GM10847 (cell line): Measurements from ENCODE around the gene KRT35.

Source experiments
- POLR2A ChIP-seq: IDR thresholded peaks from 2 replicates; pipeline ENCODE4 v1.6.1; 2011; ENCODE audit not compliant: insufficient read length; ENCODE audit errors: extremely low read depth

Gene KRT35

DNA sequence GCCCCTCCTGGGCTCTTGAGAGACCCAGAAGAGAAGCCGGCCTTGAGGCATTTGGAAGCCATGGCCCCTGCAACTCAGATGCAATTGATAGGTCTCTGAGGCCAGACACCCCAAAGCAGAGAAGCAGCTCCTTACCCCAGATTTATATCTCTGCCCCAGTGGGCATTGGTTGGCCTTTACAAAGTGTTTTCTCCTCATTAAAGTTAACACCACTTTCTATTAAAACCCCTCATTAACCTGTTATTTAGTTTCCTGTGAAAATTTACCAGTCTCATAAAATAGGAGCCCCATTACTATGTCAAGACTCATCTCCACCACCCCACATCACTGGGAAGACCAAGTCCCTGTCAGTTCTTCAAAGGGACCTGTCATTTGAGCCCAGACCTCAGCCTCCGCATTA is at the start of gene KRT35:
TSS of gene KRT35 (minus strand) at position 116 of the 400 bp plus-strand sequence. CDS start at position 62, 54 bp downstream.
- no peak for TF ChIP-seq POLR2A

GRCh38 chr17:41530062-41531048 is 49.4 kb upstream of the KRT35 start:
- no peak for TF ChIP-seq POLR2A

DNA sequence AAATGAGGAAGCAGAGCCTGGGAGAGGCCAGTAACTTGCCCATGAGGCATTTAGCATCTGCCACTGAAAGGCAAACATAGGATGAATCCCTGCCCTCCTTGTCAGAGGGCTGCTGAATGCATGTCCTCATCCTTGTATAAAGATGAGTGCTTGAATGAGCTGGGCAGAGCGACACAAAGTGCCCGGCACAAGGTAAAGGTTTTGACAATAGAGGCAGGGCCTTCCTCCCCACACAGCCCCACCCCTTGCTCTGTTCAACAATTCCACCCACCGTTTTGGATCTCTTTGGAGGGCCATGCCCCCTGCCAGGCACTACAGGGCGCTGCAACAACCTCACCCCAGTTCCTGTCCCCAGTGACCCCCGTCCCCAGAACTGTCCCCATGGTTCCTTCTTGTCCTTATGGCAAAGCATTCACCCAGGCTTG is 48.6 kb upstream of the KRT35 start:
- TF ChIP-seq POLR2A, result no peak

GRCh38 chr17:41528959-41529353 is 48.0 kb upstream of the KRT35 start:
- TF ChIP-seq POLR2A, result no peak

- no peak for TF ChIP-seq POLR2A
Measured at GRCh38 chr17:41527063-41528023, 46.4 kb upstream of the KRT35 start.

DNA sequence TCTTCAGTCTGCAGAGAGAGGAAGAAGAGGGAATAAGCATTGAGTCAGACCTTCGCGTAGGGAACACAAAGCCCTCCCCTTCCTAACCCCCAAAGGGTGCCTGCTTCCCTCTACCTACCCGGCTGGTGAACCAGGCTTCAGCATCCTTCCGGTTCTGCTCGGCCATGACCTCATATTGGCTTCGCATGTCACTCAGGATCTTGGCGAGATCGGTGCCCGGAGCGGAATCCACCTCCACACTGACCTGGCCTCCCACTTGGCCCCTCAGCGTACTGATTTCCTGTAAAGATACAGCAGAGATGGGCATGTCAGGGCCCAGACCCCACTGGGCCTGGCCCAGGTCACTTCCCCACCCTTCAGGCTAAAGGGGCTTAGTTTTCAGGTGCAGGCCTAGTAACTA is 43.3 kb upstream of the KRT35 start:
- TF ChIP-seq POLR2A, result no peak

DNA sequence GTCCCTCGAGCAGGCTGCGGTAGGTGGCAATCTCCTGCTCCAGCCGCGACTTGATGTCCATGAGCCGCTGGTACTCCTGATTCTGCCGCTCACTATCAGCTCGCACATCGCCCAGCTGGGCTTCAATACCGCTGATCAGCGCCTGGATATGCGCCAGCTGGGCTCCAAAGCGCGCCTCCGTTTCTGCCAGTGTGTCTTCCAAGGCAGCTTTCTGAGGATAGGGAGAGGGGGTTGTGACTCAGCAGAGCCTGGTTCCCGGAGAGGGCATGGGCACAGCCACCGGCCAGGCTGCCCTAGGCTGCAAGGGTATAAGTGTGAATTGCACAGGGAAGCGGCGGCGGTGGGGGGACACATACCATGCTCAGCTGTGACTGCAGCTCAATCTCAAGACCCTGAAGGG is 42.8 kb upstream of the KRT35 start:
- no peak for TF ChIP-seq POLR2A

- no peak for TF ChIP-seq POLR2A
Measured at GRCh38 chr17:41523225-41523593, 42.3 kb upstream of the KRT35 start.

- no peak for TF ChIP-seq POLR2A
Measured at GRCh38 chr17:41522301-41523224, 41.6 kb upstream of the KRT35 start.

DNA sequence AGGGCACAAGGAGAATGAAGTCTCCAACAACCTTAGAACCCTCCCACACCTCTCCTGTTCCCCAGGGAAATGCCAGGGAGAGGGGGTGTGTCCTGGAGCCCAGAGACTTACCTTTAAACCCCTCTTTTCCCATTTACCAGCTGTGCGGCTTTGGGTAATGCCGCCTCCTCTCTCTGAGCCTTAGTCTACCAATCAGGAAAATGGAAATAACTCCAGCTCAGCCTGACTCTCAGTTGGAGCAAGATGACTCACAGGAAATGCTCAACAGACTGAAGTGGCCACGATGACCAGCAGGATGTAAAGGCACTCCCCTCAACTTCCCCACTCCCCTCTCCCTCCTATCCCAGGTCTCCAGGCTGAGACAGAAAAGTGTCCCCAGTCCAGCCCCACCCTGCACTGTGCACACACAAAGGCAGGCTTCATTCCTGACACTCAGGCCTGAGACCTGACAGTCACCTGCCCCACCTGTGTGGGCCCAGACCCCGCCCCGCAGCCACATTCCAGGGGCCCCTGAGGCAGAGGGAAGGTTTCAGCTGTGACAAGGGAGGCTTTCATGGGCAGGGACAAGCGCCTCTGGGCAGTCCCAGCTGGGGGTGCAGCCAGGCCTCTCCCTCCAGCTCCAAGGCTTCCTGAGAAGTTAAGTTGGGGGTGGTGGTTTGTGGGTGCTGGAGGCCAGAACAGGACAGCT is 40.8 kb upstream of the KRT35 start:
- TF ChIP-seq POLR2A, result no peak

DNA sequence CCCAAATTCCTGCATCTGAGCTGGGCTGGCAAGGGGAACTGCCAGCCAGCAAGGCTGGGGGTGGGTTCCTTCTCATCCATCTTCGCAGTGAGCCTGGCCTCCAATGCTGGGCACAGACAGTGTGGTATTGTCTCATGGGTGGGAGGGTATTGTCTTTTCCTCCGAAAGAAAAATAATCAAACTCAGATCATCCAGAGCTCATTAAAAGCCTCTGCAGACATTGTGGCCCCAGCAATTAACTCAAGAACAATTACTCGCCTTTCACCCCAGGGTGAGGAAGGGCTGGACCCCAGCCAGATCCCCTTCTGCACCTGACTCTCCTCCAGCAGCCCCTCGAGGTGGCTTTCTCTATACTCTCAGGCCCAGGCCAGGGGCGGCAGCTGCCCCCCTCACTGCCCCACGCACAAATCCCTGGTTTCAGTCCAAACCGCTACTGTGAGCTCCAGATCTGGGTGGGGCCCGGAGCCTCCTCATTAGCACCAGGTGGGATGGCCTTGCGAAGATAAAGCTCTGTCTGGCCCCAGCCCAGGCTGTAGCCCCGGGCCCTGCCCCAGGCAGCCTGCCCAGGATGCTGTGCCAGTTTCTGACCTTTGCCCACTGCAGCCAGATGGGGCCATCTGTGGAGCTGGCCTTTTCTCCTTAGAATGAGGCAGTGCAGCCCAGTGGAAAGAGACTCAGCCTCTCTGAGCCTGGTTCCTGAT is 40.0 kb upstream of the KRT35 start:
- no peak for TF ChIP-seq POLR2A

DNA sequence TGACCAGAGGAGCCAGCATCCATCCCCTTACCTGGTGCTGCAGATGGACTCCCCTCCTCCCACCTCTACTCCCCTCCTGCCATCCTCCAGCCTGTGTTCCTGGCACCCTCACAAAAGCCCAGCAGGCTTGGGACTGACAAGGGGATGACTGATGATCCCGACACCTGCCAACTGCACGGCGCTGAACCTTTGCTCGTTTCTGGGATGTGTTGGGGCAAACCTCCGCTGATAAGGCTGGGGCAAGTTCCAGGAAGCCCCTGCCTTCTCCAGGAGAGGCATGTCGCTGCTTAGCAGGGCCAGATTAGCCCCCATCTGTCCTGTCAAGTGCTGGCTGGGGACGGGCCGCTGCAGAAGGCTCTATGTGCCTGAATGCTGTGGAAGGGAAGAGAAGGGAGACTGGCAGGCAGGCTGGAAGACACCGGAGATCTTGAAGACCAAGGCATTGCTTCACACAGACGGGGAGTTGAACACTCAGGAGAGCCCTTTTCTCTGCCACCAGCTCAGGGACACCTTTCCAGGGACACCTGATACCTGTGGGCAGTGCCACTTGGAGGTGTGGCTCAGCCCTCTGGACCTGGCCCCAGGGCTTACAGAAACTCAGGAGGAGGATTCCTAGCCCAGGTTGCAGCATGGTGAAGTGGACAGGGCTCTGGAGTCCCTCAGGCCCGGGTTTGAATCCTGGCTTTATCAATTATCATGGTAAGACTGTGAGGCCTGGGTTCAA is 38.7 kb upstream of the KRT35 start:
- TF ChIP-seq POLR2A, result no peak
